B cell (primary cell): ENCODE results near the gene FMOD. TPM values are rescaled to one million over a fixed set of nuclear protein-coding genes. Genes with fewer than 3 reads are reported as not detected.

Experiments
- ATAC-seq: fragments of 200-7000 bp; cut with Tn5 transposase; one replicate; pipeline ENCODE4 v1.10.0; 2021; ENCODE audit warnings: low read depth, mild to moderate bottlenecking, moderate number of reproducible peaks, moderate library complexity
- CTCF ChIA-PET: fragments of 350-600 bp; sonication (Branson Sonifier 250); formaldehyde crosslinking; loops from one replicate; lab custom pipeline; 2021; ENCODE audit warnings: antibody characterized with exemption, inconsistent platforms; lab: Charles Lee
- POLR2A ChIA-PET: fragments of 350-600 bp; sonication (Branson Sonifier 250); formaldehyde crosslinking; loops from one replicate; lab custom pipeline; 2021; ENCODE audit warnings: antibody characterized with exemption; lab: Charles Lee
- DNase-seq: peaks from one replicate; pipeline ENCODE4 v3.0.0; 2013
- H2AFZ ChIP-seq: 2 replicates; pipeline ENCODE4 v1.6.1; 2012; ENCODE audit warnings: mild to moderate bottlenecking, low read depth, low read length; ENCODE audit not compliant: insufficient read depth, poor library complexity, severe bottlenecking
- H3K27ac ChIP-seq, 2 donors: 1 replicate in 1 of 2; 2 replicates in 1 of 2; pipeline ENCODE4 v1.5.1; 2012 to 2013; ENCODE audit warnings: low read length in 2 of 2, mild to moderate bottlenecking in 2 of 2, moderate library complexity in 1 of 2
- H3K27me3 ChIP-seq, 4 experiments: fragments of 200-600 bp in 1 of 4; sonication (generic) in 1 of 4; replicated peaks in 1 of 4; 1 replicate in 2 of 4; 2 replicates in 2 of 4; pipeline versions ENCODE4 v1.6.1 to v1.7.0; 2013 to 2016; ENCODE audit warnings: low read length in 3 of 4, mild to moderate bottlenecking in 2 of 4, mixed read lengths in 1 of 4, moderate library complexity in 1 of 4; ENCODE audit not compliant: insufficient read depth in 4 of 4, control insufficient read depth in 3 of 4; ENCODE audit errors: control extremely low read depth in 1 of 4
- H3K36me3 ChIP-seq, 2 experiments: replicated peaks in 1 of 2; 1 replicate in 1 of 2; 2 replicates in 1 of 2; pipeline versions ENCODE4 v1.6.1 to v1.7.1; 2013; ENCODE audit warnings: low read length in 1 of 2; ENCODE audit not compliant: insufficient read depth in 2 of 2, control insufficient read depth in 1 of 2; ENCODE audit errors: control extremely low read depth in 1 of 2, extremely low read depth in 1 of 2
- H3K4me1 ChIP-seq, 2 donors: fragments of 200-600 bp in 1 of 2; sonication (generic) in 1 of 2; 1 replicate in 1 of 2; 2 replicates in 1 of 2; pipeline versions ENCODE4 v1.5.1 to v1.6.1; 2013 to 2017; ENCODE audit warnings: low read length in 2 of 2; ENCODE audit not compliant: control insufficient read depth in 2 of 2, insufficient read depth in 2 of 2
- H3K4me2 ChIP-seq: replicated peaks from 2 replicates; pipeline ENCODE3; 2012; ENCODE audit warnings: mild to moderate bottlenecking, low read depth, low read length; ENCODE audit not compliant: poor library complexity, severe bottlenecking
- H3K4me3 ChIP-seq, 5 experiments: fragments of 200-600 bp in 1 of 5; sonication (generic) in 1 of 5; 1 replicate in 3 of 5; 2 replicates in 2 of 5; pipeline versions ENCODE4 v1.5.1 to v1.7.0; 2011 to 2016; ENCODE audit warnings: low read length in 4 of 5, mild to moderate bottlenecking in 4 of 5, low read depth in 2 of 5, control low read depth in 1 of 5, moderate library complexity in 1 of 5; ENCODE audit not compliant: insufficient read depth in 1 of 5; ENCODE audit errors: control extremely low read depth in 1 of 5, extremely low read depth in 1 of 5
- H3K79me2 ChIP-seq: fragments of 200-600 bp; sonication (generic); one replicate; pipeline ENCODE4 v1.6.0; 2016; ENCODE audit warnings: low read length; ENCODE audit not compliant: control insufficient read depth, insufficient read depth
- H3K9ac ChIP-seq: fragments of 200-600 bp; sonication (generic); 2 replicates; pipeline ENCODE4 v1.6.1; 2017; ENCODE audit warnings: mild to moderate bottlenecking, low read length, moderate library complexity
- H3K9me3 ChIP-seq, 3 donors: one replicate each; pipeline versions ENCODE4 v1.6.1 to v1.7.1; 2013; ENCODE audit warnings: low read length in 2 of 3; ENCODE audit not compliant: control insufficient read depth in 2 of 3, insufficient read depth in 1 of 3; ENCODE audit errors: control extremely low read depth in 1 of 3
- H4K20me1 ChIP-seq: 2 replicates; pipeline ENCODE4 v1.6.0; 2012; ENCODE audit warnings: mild to moderate bottlenecking, low read length; ENCODE audit not compliant: insufficient read depth, control insufficient read depth, poor library complexity, severe bottlenecking
- H3K27ac Mint-ChIP-seq: one replicate; pipeline ENCODE4 v1.8.0; 2021; ENCODE audit warnings: mixed read lengths
- H3K27me3 Mint-ChIP-seq: one replicate; pipeline ENCODE4 v1.8.0; 2021; ENCODE audit warnings: mixed read lengths
- H3K4me1 Mint-ChIP-seq: one replicate; pipeline ENCODE4 v1.8.0; 2021; ENCODE audit warnings: mixed read lengths
- H3K4me3 Mint-ChIP-seq: one replicate; pipeline ENCODE4 v1.8.0; 2021; ENCODE audit warnings: mixed read lengths
- H3K9me3 Mint-ChIP-seq: one replicate; pipeline ENCODE4 v1.8.0; 2022; ENCODE audit warnings: mixed read lengths; ENCODE audit not compliant: insufficient read depth
- EZH2 ChIP-seq: IDR thresholded peaks from 2 replicates; pipeline ENCODE4 v1.6.1; 2012; ENCODE audit warnings: borderline replicate concordance, low read depth, mild to moderate bottlenecking, moderate library complexity, low read length; ENCODE audit not compliant: insufficient read depth, poor library complexity, severe bottlenecking
- WGBS: methylation state at CpG from one replicate; pipeline ENCODE4 v1.1.5; 2013; ENCODE audit warnings: missing lambda C conversion rate; ENCODE audit not compliant: insufficient coverage; 5-methylcytosine and 5-hydroxymethylcytosine counted together
- intact Hi-C: fragments of 100-400 bp; cut with micrococcal nuclease; formaldehyde crosslinking; loops from one replicate; pipeline ENCODE4 v1.10.0; 2022
- polyA plus RNA-seq: library from polyadenylated mRNA; depleted of rRNA; stranded (reverse); fragments of >200 nt; gene quantifications from 2 replicates; pipeline ENCODE4 v1.2.3, GENCODE V29; 2012
- total RNA-seq, 2 donors: library from RNA; stranded (reverse); fragments of 120-200 nt in 1 of 2; gene quantifications; 1 replicate in 1 of 2; 2 replicates in 1 of 2; pipeline versions ENCODE4 v1.2.3 to v1.2.4, GENCODE V29; 2013 to 2022
- TF ChIP-seq, protein P1 (sequence below): fragments of 200-600 bp; IDR thresholded peaks from one replicate; pipeline ENCODE4 v1.8.0; 2022; ENCODE audit warnings: antibody characterized with exemption, mild to moderate bottlenecking

The FMOD gene
- total and polyA plus RNA-seq, 2 donors (not counting 1 experiment from before 2014, with no cell fraction given), result not detected

DNA sequence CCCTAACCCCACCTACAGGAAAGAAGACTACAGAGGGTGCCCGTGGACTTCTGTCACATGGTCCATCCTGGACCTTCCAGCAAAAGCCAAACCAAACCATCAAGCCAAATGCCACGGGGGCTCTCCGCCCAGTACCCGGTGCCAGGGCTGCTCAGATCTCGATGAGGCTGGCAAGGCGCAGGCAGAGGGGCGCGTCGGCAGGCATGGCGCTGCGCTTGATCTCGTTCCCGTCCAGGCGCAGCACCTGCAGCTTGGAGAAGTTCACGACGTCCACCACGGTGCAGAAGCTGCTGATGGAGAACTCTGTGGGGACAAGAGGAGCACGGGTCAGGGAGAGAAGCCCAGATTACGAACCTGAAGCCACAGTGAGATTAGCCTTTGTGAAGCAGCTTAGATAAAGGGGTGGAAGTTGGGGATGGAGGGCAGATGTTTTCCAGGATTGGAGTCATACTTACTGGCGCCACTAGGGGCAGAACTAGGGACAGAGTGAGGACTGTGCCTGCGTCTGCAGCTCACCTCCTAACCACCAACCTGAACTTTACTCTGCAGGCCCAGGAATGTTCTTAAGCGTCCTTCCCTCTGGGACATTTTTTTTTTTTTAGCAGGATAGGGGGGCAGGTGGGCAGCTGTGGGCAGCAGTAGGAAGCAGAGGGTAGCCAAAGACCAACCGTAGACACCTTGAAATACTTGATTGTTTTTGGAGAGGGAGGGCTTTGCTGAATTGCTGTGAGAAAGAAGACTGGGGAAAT is 8.6 kb downstream of the FMOD start:
- H3K4me3 ChIP-seq, result peak overlapping the region in 1 of 5 experiments; percentile 18
- peak overlapping the region; percentile 51 for H3K4me2 ChIP-seq
- Mint-ChIP-seq H3K27ac (no peak overlapping the region), H3K9me3 (no peaks in the 10 kb centered on the region), H3K27me3 (peaks cover 35% of the 10 kb centered on the region), H3K4me1 (peaks cover 18% of the 10 kb centered on the region), H3K4me3 (no peak overlapping the region)
- intact Hi-C loops, result no loop called here
- H3K27me3 ChIP-seq, result peaks cover 0 to 13% (median 1%) of the 10 kb centered on the region in 4 experiments
- DNase-seq (peak; percentile 65), ATAC-seq (peak; percentile 49)
- ChIA-PET CTCF (interaction anchor here (0.7 to 32.7 kb wide), 37 partner anchors 9 to 368 kb away, joined by 3 to 1776 read pairs (median 4); partner anchors contain the start of genes BTG2, FMOD, OPTC and PRELP), POLR2A (interaction anchor here (1.0 to 2.0 kb wide), 2 partner anchors 32 to 75 kb away, joined by 3 to 6 read pairs; no protein-coding TSS in a partner anchor)
- H4K20me1 ChIP-seq, result no peaks in the 10 kb centered on the region
- 71% methylated on average over 20 of the region's 23 CpGs for WGBS
- no peak for TF ChIP-seq EZH2
- TF ChIP-seq, protein P1, sequence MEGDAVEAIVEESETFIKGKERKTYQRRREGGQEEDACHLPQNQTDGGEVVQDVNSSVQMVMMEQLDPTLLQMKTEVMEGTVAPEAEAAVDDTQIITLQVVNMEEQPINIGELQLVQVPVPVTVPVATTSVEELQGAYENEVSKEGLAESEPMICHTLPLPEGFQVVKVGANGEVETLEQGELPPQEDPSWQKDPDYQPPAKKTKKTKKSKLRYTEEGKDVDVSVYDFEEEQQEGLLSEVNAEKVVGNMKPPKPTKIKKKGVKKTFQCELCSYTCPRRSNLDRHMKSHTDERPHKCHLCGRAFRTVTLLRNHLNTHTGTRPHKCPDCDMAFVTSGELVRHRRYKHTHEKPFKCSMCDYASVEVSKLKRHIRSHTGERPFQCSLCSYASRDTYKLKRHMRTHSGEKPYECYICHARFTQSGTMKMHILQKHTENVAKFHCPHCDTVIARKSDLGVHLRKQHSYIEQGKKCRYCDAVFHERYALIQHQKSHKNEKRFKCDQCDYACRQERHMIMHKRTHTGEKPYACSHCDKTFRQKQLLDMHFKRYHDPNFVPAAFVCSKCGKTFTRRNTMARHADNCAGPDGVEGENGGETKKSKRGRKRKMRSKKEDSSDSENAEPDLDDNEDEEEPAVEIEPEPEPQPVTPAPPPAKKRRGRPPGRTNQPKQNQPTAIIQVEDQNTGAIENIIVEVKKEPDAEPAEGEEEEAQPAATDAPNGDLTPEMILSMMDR, result peak; percentile 76
- H3K4me1 ChIP-seq, result peaks cover 16 to 21% of the 10 kb centered on the region in 2 donors
- peaks cover 13% of the 10 kb centered on the region for H3K79me2 ChIP-seq
- no peaks in the 10 kb centered on the region for H3K9me3 ChIP-seq
- no peak overlapping the region for H3K27ac ChIP-seq
- no peaks in the 10 kb centered on the region for H3K36me3 ChIP-seq
- no peak overlapping the region for H3K9ac ChIP-seq
- H2AFZ ChIP-seq, result peak overlapping the region; percentile 48
